ENCODE data around the gene CMTM4.

The CMTM4 gene

DNA sequence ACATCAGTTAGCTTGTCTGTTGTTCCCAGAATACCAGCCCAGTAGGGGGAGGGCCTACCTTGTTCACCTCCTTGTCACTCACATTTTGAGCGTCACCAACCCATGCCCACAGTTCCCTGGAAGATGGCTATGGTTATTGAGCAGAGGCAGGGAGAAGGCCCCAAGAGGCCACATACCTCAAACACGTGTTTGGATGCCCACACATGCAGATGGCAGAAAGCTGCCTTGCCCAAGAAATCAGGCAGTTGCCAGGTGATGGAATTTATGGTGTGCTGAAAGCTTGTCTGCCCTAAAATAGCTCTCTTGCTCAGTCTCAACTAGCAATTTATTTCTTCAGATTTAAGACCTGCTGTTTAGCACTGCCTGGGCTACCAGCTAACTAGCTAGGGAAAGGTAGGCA, 16.5 kb upstream of the CMTM4 start:
- DNase-seq (ENCODE audit: extremely low read depth, insufficient read length) = no peak
- H3K4me3 ChIP-seq (replicated peaks; ENCODE audit: low read depth, low read length) = no peak overlapping the region
- TF ChIP-seq, protein P1, sequence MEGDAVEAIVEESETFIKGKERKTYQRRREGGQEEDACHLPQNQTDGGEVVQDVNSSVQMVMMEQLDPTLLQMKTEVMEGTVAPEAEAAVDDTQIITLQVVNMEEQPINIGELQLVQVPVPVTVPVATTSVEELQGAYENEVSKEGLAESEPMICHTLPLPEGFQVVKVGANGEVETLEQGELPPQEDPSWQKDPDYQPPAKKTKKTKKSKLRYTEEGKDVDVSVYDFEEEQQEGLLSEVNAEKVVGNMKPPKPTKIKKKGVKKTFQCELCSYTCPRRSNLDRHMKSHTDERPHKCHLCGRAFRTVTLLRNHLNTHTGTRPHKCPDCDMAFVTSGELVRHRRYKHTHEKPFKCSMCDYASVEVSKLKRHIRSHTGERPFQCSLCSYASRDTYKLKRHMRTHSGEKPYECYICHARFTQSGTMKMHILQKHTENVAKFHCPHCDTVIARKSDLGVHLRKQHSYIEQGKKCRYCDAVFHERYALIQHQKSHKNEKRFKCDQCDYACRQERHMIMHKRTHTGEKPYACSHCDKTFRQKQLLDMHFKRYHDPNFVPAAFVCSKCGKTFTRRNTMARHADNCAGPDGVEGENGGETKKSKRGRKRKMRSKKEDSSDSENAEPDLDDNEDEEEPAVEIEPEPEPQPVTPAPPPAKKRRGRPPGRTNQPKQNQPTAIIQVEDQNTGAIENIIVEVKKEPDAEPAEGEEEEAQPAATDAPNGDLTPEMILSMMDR (IDR thresholded peaks at IDR 0.05; ENCODE audit: insufficient read depth, low read length, poor library complexity, severe bottlenecking) = no peak
- no peaks in the 10 kb centered on the region for H3K27me3 ChIP-seq (replicated peaks; ENCODE audit: control insufficient read depth, insufficient read depth, low read length)
- H3K36me3 ChIP-seq (ENCODE audit: control insufficient read depth, insufficient read depth, low read length) = peaks cover 1% of the 10 kb centered on the region; the same call in 1 of the 2 replicates

DNA sequence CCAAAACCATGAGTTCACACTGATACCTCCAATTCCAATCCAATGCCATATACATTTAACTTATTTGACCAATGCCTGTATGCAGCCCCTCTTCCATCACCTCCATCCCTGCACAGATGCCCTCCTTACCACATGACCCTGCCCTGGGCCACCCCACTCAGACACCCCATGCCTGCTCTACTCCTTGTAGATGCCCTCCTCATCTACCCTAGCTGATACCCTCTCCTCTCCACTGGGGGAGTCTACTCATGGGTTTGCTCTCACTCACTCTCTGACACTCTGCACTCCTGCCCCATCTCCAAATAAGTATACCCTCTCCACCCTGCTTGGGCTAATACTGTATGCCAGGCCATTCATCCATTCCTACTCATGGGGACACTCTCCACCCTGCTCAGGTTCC, 16.0 kb upstream of the CMTM4 start:
- DNase-seq (ENCODE audit: extremely low read depth, insufficient read length) = no peak
- no peaks in the 10 kb centered on the region for H3K36me3 ChIP-seq (ENCODE audit: control insufficient read depth, insufficient read depth, low read length)

DNA sequence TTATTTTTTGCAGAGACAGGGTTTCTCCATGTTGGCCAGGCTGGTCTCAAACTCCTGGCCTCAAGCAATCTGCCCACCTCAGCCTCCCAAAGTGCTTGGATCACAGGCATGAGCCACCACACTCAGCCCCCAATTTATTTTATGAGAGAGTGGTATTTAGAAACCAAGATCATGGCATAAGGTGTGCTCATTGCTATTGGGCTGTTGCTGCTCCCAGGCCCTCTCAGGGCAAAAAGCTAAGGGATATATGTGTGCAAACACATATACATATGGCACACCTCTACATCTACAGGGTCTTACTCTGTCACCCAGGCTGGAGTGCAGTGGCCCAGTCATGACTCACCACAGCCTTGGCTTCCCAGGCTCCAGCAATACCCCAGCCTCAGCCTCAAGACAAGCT, 15.0 kb upstream of the CMTM4 start:
- DNase-seq (ENCODE audit: extremely low read depth, insufficient read length) = no peak
- no peaks in the 10 kb centered on the region for H3K36me3 ChIP-seq (ENCODE audit: control insufficient read depth, insufficient read depth, low read length)
- TF ChIP-seq, protein P1 (IDR thresholded peaks at IDR 0.05; ENCODE audit: insufficient read depth, low read length, poor library complexity, severe bottlenecking) = no peak
- H3K27me3 ChIP-seq (replicated peaks; ENCODE audit: control insufficient read depth, insufficient read depth, low read length) = no peaks in the 10 kb centered on the region
- H3K4me3 ChIP-seq (replicated peaks; ENCODE audit: low read depth, low read length) = no peak overlapping the region

More for the DNA sequence above, 16.0 kb upstream of the CMTM4 start:
- no peak overlapping the region for H3K4me3 ChIP-seq (replicated peaks; ENCODE audit: low read depth, low read length)
- H3K27me3 ChIP-seq (replicated peaks; ENCODE audit: control insufficient read depth, insufficient read depth, low read length) = no peaks in the 10 kb centered on the region
- TF ChIP-seq, protein P1 (IDR thresholded peaks at IDR 0.05; ENCODE audit: insufficient read depth, low read length, poor library complexity, severe bottlenecking) = no peak

DNA sequence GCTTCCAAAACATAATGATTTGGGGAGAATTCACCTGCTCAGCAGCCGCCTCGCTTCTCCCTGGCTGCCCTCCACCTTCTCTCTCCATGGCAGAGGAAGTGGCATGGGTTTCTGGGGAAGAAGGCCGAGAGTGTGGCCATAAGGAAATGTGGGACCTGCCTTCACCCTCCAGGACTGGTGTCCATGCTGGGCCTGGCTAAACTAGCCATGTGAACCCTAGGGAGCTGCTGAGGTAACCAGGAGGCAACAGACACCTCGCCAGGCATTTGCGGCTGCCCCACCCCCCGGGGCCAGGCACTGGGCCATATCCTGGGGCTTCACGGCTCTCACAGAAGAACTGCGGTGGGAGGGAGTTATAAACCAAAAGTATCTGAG, 9.9 kb upstream of the CMTM4 start:
- no peaks in the 10 kb centered on the region for H3K36me3 ChIP-seq (ENCODE audit: control insufficient read depth, insufficient read depth, low read length)
- no peak overlapping the region for H3K4me3 ChIP-seq (replicated peaks; ENCODE audit: low read depth, low read length)
- H3K27me3 ChIP-seq (replicated peaks; ENCODE audit: control insufficient read depth, insufficient read depth, low read length) = no peaks in the 10 kb centered on the region; the same call in none of the 2 replicates
- TF ChIP-seq, protein P1 (IDR thresholded peaks at IDR 0.05; ENCODE audit: insufficient read depth, low read length, poor library complexity, severe bottlenecking) = no peak
- no peak for DNase-seq (ENCODE audit: extremely low read depth, insufficient read length)

DNA sequence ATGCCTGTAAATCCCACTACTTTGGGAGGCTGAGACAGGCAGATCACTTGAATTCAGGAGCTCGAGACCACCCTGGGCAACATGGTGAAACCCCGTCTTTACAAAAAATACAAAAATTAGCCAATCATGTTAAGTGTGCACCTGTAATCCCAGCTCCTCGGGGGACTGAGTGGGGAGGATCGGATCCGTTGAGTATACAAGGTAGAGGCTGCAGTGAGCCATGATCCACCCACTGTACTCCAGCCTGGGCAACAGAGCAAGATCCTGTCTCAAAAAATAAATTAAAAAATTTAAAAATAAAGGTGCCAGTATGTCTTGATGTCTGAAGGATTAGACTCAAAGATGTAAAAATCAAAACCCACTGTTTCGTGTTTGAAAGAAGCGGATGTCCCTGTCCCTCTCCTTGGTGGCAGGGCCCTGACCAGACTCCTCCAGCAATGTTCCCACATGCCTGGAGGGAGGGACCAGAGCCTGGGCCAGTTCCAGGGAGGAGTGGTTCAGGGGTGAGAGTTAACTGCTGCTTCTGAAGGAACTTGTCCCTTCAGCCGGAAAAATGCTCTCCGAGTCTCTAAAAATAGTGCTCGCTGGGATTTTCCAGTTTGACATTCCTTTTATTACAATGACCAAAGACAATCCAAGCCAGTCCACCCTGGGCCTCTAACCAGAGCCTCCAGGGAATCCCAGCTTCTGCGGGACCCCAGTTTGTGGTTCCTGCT, 9.4 kb upstream of the CMTM4 start:
- Histone ChIP-seq H3K4me3 (replicated peaks; ENCODE audit: low read depth, low read length) (no peak overlapping the region), H3K27me3 (replicated peaks; ENCODE audit: control insufficient read depth, insufficient read depth, low read length) (no peaks in the 10 kb centered on the region; the same call in none of the 2 replicates), H3K36me3 (ENCODE audit: control insufficient read depth, insufficient read depth, low read length) (no peaks in the 10 kb centered on the region)
- TF ChIP-seq, protein P1 (IDR thresholded peaks at IDR 0.05; ENCODE audit: insufficient read depth, low read length, poor library complexity, severe bottlenecking) = no peak
- DNase-seq (ENCODE audit: extremely low read depth, insufficient read length) = no peak

All from GM06990 (cell line).